HFFc6 (cell line): ENCODE measurements around the gene FARP1. TPM values are rescaled to one million over a fixed set of nuclear protein-coding genes. Genes with fewer than 3 reads are reported as not detected.

Experiments used
- DNase-seq: peaks from one replicate; pipeline ENCODE4 v3.0.0-alpha.2; 2018
- H3K27ac Mint-ChIP-seq: 2 replicates; pipeline ENCODE4 v1.8.0; 2020; ENCODE audit warnings: mild to moderate bottlenecking, mixed read lengths
- H3K27me3 Mint-ChIP-seq: 2 replicates; pipeline ENCODE4 v1.8.0; 2021; ENCODE audit warnings: mild to moderate bottlenecking, moderate library complexity, mixed read lengths; ENCODE audit not compliant: insufficient read depth
- H3K36me3 Mint-ChIP-seq: 2 replicates; pipeline ENCODE4 v1.8.0; 2021; ENCODE audit warnings: low read depth, mixed read lengths
- H3K4me1 Mint-ChIP-seq: 2 replicates; pipeline ENCODE4 v1.8.0; 2020; ENCODE audit warnings: low read depth, mixed read lengths
- H3K4me3 Mint-ChIP-seq: 2 replicates; pipeline ENCODE4 v1.8.0; 2020; ENCODE audit warnings: mild to moderate bottlenecking, moderate library complexity, mixed read lengths
- H3K9me3 Mint-ChIP-seq: 2 replicates; pipeline ENCODE4 v1.8.0; 2020; ENCODE audit warnings: mild to moderate bottlenecking, mixed read lengths
- CTCF ChIP-seq: fragments of 200-600 bp; sonication (generic); IDR thresholded peaks from 2 replicates; pipeline ENCODE4 v1.5.0; 2021; ENCODE audit warnings: antibody characterized with exemption, mild to moderate bottlenecking
- total RNA-seq, 6 experiments: library from RNA; stranded (reverse); fragmentation: NEBNext Ultra II Directional; extraction: Animal tissue kit (Norgen Biotek cat#: 25700); gene quantifications; 2 replicates in 1 of 6; 3 replicates in 5 of 6; pipeline ENCODE4 v1.2.3, GENCODE V29; 2021

The FARP1 gene
- total RNA-seq, 6 experiments from 2014 or later, result 140 to 181 (median 150) TPM

- Mint-ChIP-seq H3K27me3 (no peaks in the 10 kb centered on the region), H3K9me3 (no peaks in the 10 kb centered on the region), H3K4me3 (no peak overlapping the region), H3K27ac (no peak overlapping the region), H3K4me1 (peaks cover 47% of the 10 kb centered on the region), H3K36me3 (peaks cover 44% of the 10 kb centered on the region)
- no peak for DNase-seq
- TF ChIP-seq CTCF, result no peak
These were observed 78.3 kb downstream of the FARP1 start for GRCh38 chr13:98221234-98221633.

GRCh38 chr13:98222081-98222554 lies 79.2 kb downstream of the FARP1 start:
- Mint-ChIP-seq H3K9me3 (no peaks in the 10 kb centered on the region), H3K4me1 (peaks cover 38% of the 10 kb centered on the region), H3K27me3 (no peaks in the 10 kb centered on the region), H3K27ac (peak overlapping the region; percentile 68), H3K4me3 (0 out of 2 replicates have a peak overlapping the region, but pooled peaks have one; percentile 13), H3K36me3 (peaks cover 49% of the 10 kb centered on the region)
- no peak for TF ChIP-seq CTCF
- DNase-seq, result peak; percentile 34

- no peak overlapping the region for H3K27ac Mint-ChIP-seq
- H3K36me3 Mint-ChIP-seq, result peaks cover 56% of the 10 kb centered on the region
- peaks cover 41% of the 10 kb centered on the region for H3K4me1 Mint-ChIP-seq
- no peak for TF ChIP-seq CTCF
- H3K4me3 Mint-ChIP-seq, result no peak overlapping the region
- peaks cover 5% of the 10 kb centered on the region; the same call in 1 of the 2 replicates for H3K9me3 Mint-ChIP-seq
- DNase-seq, result no peak
- H3K27me3 Mint-ChIP-seq, result peaks cover 3% of the 10 kb centered on the region; the same call in 1 of the 2 replicates
These were observed 79.9 kb downstream of the FARP1 start for GRCh38 chr13:98222816-98223215.

GRCh38 chr13:98223741-98224140 lies 80.8 kb downstream of the FARP1 start:
- Mint-ChIP-seq H3K9me3 (peaks cover 6% of the 10 kb centered on the region; the same call in 1 of the 2 replicates), H3K36me3 (peaks cover 54% of the 10 kb centered on the region), H3K27ac (no peak overlapping the region), H3K27me3 (peaks cover 3% of the 10 kb centered on the region; the same call in 1 of the 2 replicates), H3K4me3 (no peak overlapping the region), H3K4me1 (peaks cover 46% of the 10 kb centered on the region)
- DNase-seq, result no peak
- TF ChIP-seq CTCF, result no peak

- Mint-ChIP-seq H3K9me3 (peaks cover 6% of the 10 kb centered on the region; the same call in 1 of the 2 replicates), H3K27me3 (peaks cover 3% of the 10 kb centered on the region; the same call in 1 of the 2 replicates), H3K4me1 (peaks cover 53% of the 10 kb centered on the region), H3K4me3 (no peak overlapping the region), H3K27ac (peak overlapping the region; percentile 26; the same call in 1 of the 2 replicates), H3K36me3 (peaks cover 53% of the 10 kb centered on the region)
- TF ChIP-seq CTCF, result no peak
- DNase-seq, result no peak
These were observed 81.7 kb downstream of the FARP1 start for GRCh38 chr13:98224557-98224956.
